Erythroblast (primary cell): ENCODE results near the gene HBA2.

ENCODE experiments used
- GATA1 ChIP-seq: IDR thresholded peaks from 2 replicates; pipeline ENCODE4 v1.6.1; 2011; ENCODE audit warnings: low read depth, mild to moderate bottlenecking, control low read depth, low read length, moderate library complexity
- POLR2A ChIP-seq: IDR thresholded peaks from 2 replicates; pipeline ENCODE4 v1.6.1; 2011; ENCODE audit warnings: mild to moderate bottlenecking, low read length

- TF ChIP-seq POLR2A, result no peak
- TF ChIP-seq GATA1, result no peak
Measured at GRCh38 chr16:203246-203645, 30.6 kb downstream of the HBA2 start.
